ENCODE results near the gene ZNF587B. TPM values are rescaled to one million over a fixed set of nuclear protein-coding genes. Genes with fewer than 3 reads are reported as not detected.

The ZNF587B gene
- total and polyA plus RNA-seq, 9 of the 15 experiments (the other 6 are each of a cell fraction or from before 2014, with no cell fraction given), result 7.4 to 37.5 (median 20.8) TPM

GRCh38 chr19:57818378-57818777, 11.7 kb upstream of the ZNF587B start:
- Histone ChIP-seq H3K27me3 (ENCODE audit: control insufficient read depth in 2 of 2, insufficient read depth in 2 of 2, low read length in 2 of 2) (no peaks in the 10 kb centered on the region), H3K9ac (ENCODE audit: insufficient read depth in 1 of 2, low read depth in 2 of 2, low read length in 2 of 2) (no peak overlapping the region; a peak in 1 of 4 replicates), H3K4me2 (ENCODE audit: insufficient read depth, low read length) (peak overlapping the region; percentile 83; the same call in 1 of the 2 replicates), H3K4me1 (replicated peaks in 1 of 2; ENCODE audit: control insufficient read depth in 2 of 2, insufficient read depth in 2 of 2, low read length in 2 of 2) (peaks cover 4 to 22% of the 10 kb centered on the region in 2 experiments; a peak in 3 of 5 replicates), H3K9me1 (ENCODE audit: control insufficient read depth, insufficient read depth, low read length) (no peaks in the 10 kb centered on the region), H3K79me2 (ENCODE audit: control insufficient read depth, insufficient read depth, low read length) (peaks cover 55% of the 10 kb centered on the region), H4K20me1 (replicated peaks; ENCODE audit: control insufficient read depth, insufficient read depth, low read length) (no peaks in the 10 kb centered on the region), H3K9me3 (replicated peaks; ENCODE audit: control insufficient read depth, insufficient read depth, low read depth, low read length) (no peaks in the 10 kb centered on the region), H3K36me3 (ENCODE audit: control insufficient read depth, insufficient read depth, low read length) (peaks cover 28% of the 10 kb centered on the region), H3K4me3 (no peak overlapping the region), H2AFZ (ENCODE audit: low read depth, low read length) (0 out of 2 replicates have a peak overlapping the region, but pooled peaks have one; percentile 25), H3K27ac (ENCODE audit: extremely low read depth, low read depth, low read length) (no peak overlapping the region; the same call in 2 of the 3 replicates)
- no TSS peak for BruUV-seq (replicated peaks)
- DNase-seq (ENCODE audit: extremely low read depth in 1 of 4, low spot score in 3 of 4) (peak in 1 of 4 experiments; percentile 27), ATAC-seq (no peak), FAIRE-seq (peak; percentile 58)
- ChIA-PET CTCF (ENCODE audit: low intra/inter-chr PET ratio) (no interaction called here), POLR2A (interaction anchor here (0.9 to 1.6 kb wide), 2 partner anchors 31 to 32 kb away, joined by 3 to 9 read pairs; partner anchors contain the start of gene ZNF587)
- TF ChIP-seq RERE (CRISPR knock-in tag; IDR thresholded peaks at IDR 0.05; ENCODE audit: borderline replicate concordance), result no peak
- TF ChIP-seq USF2 (CRISPR knock-in tag; IDR thresholded peaks at IDR 0.05), result peak; percentile 9; the same call in 1 of the 2 replicates
- in situ Hi-C loops (cut with MboI), result no loop called here
- WGBS (ENCODE audit: insufficient coverage, low coverage, missing lambda C conversion rate), result 84% methylated on average over 5 of the region's 7 CpGs
- intact Hi-C loops (cut with micrococcal nuclease), result no loop called here
